ENCODE data around the gene GIMAP4.
"Not testable (repeated sequence)": the region's sequence is repeated elsewhere in the genome, so short reads cannot be mapped to it uniquely, and the experiment has no call there.

The GIMAP4 gene

GRCh38 chr7:150567169-150567568 lies at the start of gene GIMAP4:
GIMAP4 (plus strand) TSS chr7:150567390; CDS start chr7:150569902, 2,512 bp downstream.
- DNase-seq (ENCODE audit: low read depth) = no peak

- no peak for DNase-seq (ENCODE audit: low read depth)
These were observed 47.9 kb upstream of the GIMAP4 start for GRCh38 chr7:150519310-150519709.

- DNase-seq (ENCODE audit: low read depth) = no peak
These were observed 47.0 kb upstream of the GIMAP4 start for GRCh38 chr7:150520145-150520544.

- DNase-seq (ENCODE audit: low read depth) = not testable (repeated sequence)
These were observed 44.3 kb upstream of the GIMAP4 start for GRCh38 chr7:150522931-150523330.

GRCh38 chr7:150524018-150524417 lies 43.2 kb upstream of the GIMAP4 start:
- no peak for DNase-seq (ENCODE audit: low read depth)

DNA sequence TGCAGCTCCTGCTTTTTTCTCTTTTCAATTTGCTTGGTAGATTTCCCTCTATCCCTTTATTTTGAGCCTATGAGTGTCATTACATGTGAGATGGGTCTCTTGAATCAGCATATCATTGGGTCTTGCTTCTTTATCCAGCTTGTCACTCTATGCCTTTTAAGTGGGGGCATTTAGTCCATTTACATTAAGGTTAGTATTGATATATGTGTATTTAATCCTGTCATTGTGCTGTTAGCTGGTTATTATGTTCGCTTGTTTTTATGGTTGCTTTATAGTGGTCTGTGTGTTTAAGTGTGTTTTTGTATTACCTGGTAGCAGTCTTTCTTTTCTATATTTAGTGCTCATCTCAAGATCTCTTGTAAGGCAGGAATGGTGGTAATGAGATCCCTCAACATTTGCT lies 35.5 kb upstream of the GIMAP4 start:
- no peak for DNase-seq (ENCODE audit: low read depth)

DNA sequence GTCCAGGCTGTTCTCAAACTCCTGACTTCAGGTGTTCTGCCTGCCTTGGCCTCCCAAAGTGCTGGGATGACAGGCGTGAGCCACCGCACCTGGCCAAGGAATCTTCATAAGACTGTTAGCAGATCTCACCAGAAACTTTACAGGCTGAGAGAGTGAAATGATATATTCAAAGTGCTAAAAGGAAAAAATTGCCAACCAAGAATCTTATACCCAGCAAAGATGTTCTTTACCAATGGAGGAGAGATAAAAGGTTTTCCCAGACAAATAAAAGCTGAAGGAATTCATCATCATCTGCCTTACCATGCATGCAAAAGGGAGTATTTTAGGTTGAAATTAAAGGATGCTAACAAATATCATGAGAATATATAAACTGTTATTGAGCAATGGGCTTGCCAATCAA lies 28.9 kb upstream of the GIMAP4 start:
- DNase-seq (ENCODE audit: low read depth) = no peak

- DNase-seq (ENCODE audit: low read depth) = no peak
These were observed 14.0 kb upstream of the GIMAP4 start for GRCh38 chr7:150553163-150553562.

- no peak for DNase-seq (ENCODE audit: low read depth)
These were observed 10.6 kb upstream of the GIMAP4 start for GRCh38 chr7:150556521-150557138.

DNA sequence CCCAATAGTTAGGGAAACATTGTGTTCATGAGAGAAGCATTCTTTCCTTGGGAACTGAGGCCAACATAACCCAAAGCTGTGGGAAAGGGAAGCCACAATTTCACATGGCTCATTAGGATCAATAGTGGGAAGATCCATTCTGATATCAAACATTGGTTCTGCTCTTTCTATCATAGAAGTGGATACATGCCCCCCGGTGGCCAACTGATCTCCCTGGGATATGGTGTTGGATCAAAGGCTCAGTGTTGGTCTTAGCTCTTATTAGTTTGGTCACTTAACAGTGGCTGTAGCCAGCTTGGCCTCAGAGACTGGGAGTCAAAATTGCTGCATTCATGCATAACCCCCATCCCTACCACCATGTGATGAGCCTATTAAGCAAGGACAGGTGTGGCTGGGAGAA lies 6.7 kb upstream of the GIMAP4 start:
- no peak for DNase-seq (ENCODE audit: low read depth)

- DNase-seq (ENCODE audit: low read depth) = peak; percentile 6
These were observed 4.3 kb upstream of the GIMAP4 start for GRCh38 chr7:150562919-150563318.

DNA sequence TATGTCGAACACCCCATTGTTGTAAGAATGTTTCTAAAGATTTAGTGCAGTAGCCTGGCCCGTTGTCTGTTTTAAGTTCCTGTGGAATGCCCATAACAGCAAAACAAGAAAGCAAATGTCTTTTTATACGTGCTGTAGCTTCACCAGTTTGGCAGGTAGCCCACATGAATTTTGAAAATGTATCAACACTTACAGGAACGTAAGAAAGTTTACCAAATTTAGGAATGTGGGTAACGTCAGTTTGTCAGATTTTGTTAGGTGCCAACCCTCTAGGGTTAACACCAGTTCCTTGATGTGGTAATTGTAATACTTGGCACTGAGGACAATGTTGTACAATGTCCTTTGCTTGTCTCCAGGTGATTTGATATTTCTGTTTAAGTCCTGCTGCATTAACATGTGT lies 3.2 kb upstream of the GIMAP4 start:
- DNase-seq (ENCODE audit: low read depth) = no peak

DNA sequence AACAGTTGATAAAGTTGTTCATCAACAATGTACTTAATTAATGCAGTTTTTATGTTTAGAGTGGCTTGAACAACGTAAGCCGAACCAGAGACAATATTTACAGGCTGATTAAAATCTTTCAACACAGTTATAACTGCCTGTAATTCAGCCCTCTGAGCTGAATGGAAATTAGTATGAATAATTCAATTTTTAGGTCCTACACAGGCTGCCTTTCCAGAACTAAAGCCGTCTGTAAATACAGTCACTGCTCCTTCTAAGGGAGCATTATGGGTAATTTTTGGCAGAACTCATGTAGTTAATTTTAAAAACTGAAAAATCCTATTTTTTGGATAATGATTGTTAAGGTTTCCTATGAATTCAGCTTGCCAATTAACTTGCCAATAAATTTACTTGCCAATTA lies 2.6 kb upstream of the GIMAP4 start:
- no peak for DNase-seq (ENCODE audit: low read depth)

DNA sequence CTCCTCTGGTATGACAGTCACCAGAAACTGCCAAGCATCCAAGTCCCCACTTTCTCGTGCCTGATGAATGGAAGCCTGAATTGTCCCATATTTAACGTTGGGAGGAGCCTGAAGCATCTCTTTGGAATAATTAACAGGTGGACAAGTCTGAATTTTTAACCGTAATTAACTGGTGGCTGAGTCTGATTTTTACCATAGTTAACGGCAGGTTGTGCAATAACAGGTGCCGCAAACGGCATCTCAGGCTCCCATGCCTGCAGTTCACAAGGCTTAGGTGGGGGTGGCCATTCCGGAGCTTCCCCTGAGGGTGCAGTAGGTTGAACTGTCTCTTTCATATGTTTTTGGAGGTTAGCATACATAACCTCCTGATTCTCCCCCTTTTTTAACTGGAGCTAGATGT lies 2.0 kb upstream of the GIMAP4 start:
- DNase-seq (ENCODE audit: low read depth) = no peak

DNA sequence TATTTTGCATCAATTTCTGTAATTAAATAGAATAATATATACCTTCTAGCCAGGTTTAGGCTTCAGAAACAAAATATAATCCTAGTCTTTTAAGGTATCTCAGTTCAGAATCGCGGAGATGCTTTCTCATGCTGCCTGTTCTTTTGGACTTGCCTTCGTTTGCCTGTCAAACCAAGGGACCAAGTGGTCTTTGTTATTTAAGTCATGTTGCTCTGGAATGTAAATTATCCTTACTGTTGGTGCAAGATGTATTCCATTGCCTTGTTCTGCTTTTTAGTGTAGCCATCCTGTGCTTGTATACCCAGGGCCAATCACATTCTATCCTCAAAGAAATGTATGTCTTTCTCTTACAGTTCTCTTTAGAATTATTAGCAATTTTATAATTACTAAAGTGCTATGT lies 1.1 kb upstream of the GIMAP4 start:
- DNase-seq (ENCODE audit: low read depth) = no peak

- no peak for DNase-seq (ENCODE audit: low read depth)
These were observed 618 bp upstream of the GIMAP4 start for GRCh38 chr7:150566572-150566971.

GRCh38 chr7:150567871-150568301 lies 696 bp downstream of the GIMAP4 start:
- no peak for DNase-seq (ENCODE audit: low read depth)

GRCh38 chr7:150568714-150569113 lies 1.5 kb downstream of the GIMAP4 start:
- no peak for DNase-seq (ENCODE audit: low read depth)

GRCh38 chr7:150569245-150569955 lies 2.2 kb downstream of the GIMAP4 start:
- DNase-seq (ENCODE audit: low read depth) = no peak

DNA sequence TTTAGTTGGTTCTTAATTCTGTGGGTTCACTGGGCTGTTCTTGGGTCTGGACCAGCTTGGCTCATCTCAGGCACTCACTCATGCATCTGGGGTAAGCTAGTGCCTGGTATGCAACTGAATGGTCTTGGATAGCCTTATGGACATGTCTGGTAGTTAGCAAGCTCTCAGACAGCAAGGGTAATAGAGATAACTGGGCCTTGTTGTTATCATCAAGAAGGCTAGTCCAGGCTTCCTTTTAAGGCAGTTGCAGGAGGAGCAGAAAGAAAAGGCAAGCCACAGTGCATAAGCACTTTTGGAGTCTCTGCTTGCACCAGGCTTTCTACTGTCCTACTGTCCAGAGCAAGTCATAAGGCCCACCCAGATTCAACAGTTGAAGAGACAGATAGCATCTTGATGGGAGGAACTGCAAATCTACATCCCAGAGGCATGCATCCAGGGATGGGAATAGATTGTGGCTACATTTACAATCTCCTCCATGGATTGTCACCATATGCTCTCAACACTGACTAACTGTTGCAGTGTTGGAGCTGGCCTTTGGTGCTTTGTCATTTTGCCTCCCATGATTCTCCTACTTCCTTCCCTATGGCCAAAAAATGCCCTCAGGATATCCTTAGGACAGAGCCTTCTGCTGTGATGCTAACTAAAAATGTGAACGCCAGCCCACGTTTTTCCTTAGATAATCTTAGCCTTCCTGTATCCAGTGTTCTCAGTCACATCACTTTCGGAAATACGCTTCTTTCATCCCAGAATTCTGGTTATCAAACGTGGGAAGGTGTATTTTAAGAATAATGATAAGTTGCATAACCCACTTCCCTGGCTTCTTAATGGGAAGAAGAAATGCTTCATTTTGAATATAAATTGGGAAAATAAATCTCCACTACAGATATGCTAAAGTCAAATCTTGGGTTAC lies 3.6 kb downstream of the GIMAP4 start:
- DNase-seq (ENCODE audit: low read depth) = no peak

DNA sequence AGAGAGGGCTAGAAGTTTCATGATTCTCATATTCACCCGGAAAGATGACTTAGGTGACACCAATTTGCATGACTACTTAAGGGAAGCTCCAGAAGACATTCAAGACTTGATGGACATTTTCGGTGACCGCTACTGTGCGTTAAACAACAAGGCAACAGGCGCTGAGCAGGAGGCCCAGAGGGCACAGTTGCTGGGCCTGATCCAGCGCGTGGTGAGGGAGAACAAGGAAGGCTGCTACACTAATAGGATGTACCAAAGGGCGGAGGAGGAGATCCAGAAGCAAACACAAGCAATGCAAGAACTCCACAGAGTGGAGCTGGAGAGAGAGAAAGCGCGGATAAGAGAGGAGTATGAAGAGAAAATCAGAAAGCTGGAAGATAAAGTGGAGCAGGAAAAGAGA lies 5.3 kb downstream of the GIMAP4 start:
- no peak for DNase-seq (ENCODE audit: low read depth)

DNA sequence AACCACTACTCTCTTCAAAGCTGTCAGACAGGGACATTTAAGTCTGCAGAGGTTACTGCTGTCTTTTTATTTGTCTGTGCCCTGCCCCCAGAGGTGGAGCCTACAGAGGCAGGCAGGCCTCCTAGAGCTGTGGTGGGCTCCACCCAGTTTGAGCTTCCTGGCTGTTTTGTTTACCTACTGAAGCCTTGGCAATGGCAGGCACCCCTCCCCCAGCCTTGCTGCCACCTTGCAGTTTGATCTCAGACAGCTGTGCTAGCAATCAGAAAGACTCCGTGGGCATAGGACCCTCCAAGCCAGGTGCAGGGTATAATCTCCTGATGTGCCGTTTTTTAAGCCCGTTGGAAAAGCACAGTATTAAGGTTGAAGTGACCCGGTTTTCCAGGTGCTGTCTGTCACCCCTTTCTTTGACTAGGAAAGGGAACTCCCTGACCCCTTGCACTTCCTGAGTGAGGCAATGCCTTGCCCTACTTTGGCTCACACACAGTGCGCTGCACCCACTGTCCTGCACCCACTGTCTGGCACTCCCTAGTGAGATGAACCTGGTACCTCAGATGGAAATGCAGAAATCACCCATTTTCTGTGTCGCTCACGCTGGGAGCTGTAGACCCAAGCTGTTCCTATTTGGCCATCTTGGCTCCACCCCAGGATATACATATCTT lies 12.9 kb downstream of the GIMAP4 start:
- DNase-seq (ENCODE audit: low read depth) = not testable (repeated sequence)
